ENCODE data around the gene APOL1. TPM values are rescaled to one million over a fixed set of nuclear protein-coding genes. Genes with fewer than 3 reads are reported as not detected.

The APOL1 gene
- total and polyA plus RNA-seq, 2 of the 13 experiments (the other 11 are each of a cell fraction or from before 2014, with no cell fraction given): 20.3 to 75.0 TPM

DNA sequence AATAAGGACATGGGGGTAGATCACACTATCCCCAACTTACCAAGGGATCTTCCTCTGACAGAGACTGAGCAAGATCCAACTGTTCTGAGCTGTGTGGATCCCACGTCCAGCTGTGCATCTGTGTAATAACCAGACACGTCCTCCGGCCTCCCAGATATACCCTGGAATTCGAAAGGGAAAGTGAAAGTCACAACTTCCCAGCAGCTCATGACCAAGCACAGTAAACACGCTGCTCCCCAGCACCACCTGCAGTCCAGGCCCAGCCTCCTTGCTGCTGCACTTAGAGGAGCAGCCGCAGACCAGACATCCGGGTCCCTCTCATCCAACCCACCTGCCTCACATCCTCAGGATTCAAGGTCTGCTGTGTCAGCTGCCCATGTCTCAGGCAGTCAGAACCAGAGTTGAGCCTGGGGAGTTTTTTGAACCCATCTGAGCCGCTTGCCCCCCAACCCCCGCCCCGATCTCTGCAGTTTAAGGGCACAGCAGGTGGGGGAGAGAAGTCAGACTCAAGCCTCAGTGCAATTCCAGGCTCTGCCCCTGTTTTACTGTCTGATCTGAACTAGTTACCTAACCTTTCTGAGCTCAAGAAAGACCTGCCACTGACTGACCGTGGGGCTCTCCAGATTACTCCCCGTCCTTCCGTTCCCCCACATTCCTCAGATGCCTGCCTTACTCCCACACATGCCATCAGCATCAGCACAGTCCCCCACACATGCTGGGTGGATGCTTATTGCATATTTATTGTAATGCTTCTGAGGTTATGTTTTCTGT lies 13.3 kb upstream of the APOL1 start, which contains the start of gene APOL2 (continued):
- TF ChIP-seq, protein P1, sequence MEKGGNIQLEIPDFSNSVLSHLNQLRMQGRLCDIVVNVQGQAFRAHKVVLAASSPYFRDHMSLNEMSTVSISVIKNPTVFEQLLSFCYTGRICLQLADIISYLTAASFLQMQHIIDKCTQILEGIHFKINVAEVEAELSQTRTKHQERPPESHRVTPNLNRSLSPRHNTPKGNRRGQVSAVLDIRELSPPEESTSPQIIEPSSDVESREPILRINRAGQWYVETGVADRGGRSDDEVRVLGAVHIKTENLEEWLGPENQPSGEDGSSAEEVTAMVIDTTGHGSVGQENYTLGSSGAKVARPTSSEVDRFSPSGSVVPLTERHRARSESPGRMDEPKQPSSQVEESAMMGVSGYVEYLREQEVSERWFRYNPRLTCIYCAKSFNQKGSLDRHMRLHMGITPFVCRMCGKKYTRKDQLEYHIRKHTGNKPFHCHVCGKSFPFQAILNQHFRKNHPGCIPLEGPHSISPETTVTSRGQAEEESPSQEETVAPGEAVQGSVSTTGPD (CRISPR knock-in tag; IDR thresholded peaks at IDR 0.05): peak; percentile 22; the same call in 1 of the 2 replicates
- TF ChIP-seq, protein P2, sequence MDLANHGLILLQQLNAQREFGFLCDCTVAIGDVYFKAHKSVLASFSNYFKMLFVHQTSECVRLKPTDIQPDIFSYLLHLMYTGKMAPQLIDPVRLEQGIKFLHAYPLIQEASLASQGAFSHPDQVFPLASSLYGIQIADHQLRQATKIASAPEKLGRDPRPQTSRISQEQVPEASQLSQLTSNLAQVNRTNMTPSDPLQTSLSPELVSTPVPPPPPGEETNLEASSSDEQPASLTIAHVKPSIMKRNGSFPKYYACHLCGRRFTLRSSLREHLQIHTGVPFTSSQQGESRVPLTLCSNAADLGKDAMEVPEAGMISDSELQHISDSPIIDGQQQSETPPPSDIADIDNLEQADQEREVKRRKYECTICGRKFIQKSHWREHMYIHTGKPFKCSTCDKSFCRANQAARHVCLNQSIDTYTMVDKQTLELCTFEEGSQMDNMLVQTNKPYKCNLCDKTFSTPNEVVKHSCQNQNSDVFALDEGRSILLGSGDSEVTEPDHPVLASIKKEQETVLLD (CRISPR knock-in tag; IDR thresholded peaks at IDR 0.05; ENCODE audit: low read depth): no peak
- TF ChIP-seq FOXM1 (CRISPR knock-in tag; IDR thresholded peaks at IDR 0.05) (no peak), NBN (conservative IDR thresholded peaks at IDR 0.05) (no peak), POGZ (CRISPR knock-in tag; IDR thresholded peaks at IDR 0.05) (peak; percentile 53; the same call in 1 of the 2 replicates), ZNF382 (CRISPR knock-in tag; IDR thresholded peaks at IDR 0.05; ENCODE audit: borderline replicate concordance) (no peak), HES4 (CRISPR knock-in tag; IDR thresholded peaks at IDR 0.05; ENCODE audit: borderline replicate concordance) (no peak), ZNF773 (CRISPR knock-in tag; IDR thresholded peaks at IDR 0.05; ENCODE audit: borderline replicate concordance) (no peak), ZNF746 (CRISPR knock-in tag; IDR thresholded peaks at IDR 0.05) (no peak), SUZ12 (IDR thresholded peaks at IDR 0.05; ENCODE audit: low read depth, low read length) (no peak)
- TF ChIP-seq, protein P3, sequence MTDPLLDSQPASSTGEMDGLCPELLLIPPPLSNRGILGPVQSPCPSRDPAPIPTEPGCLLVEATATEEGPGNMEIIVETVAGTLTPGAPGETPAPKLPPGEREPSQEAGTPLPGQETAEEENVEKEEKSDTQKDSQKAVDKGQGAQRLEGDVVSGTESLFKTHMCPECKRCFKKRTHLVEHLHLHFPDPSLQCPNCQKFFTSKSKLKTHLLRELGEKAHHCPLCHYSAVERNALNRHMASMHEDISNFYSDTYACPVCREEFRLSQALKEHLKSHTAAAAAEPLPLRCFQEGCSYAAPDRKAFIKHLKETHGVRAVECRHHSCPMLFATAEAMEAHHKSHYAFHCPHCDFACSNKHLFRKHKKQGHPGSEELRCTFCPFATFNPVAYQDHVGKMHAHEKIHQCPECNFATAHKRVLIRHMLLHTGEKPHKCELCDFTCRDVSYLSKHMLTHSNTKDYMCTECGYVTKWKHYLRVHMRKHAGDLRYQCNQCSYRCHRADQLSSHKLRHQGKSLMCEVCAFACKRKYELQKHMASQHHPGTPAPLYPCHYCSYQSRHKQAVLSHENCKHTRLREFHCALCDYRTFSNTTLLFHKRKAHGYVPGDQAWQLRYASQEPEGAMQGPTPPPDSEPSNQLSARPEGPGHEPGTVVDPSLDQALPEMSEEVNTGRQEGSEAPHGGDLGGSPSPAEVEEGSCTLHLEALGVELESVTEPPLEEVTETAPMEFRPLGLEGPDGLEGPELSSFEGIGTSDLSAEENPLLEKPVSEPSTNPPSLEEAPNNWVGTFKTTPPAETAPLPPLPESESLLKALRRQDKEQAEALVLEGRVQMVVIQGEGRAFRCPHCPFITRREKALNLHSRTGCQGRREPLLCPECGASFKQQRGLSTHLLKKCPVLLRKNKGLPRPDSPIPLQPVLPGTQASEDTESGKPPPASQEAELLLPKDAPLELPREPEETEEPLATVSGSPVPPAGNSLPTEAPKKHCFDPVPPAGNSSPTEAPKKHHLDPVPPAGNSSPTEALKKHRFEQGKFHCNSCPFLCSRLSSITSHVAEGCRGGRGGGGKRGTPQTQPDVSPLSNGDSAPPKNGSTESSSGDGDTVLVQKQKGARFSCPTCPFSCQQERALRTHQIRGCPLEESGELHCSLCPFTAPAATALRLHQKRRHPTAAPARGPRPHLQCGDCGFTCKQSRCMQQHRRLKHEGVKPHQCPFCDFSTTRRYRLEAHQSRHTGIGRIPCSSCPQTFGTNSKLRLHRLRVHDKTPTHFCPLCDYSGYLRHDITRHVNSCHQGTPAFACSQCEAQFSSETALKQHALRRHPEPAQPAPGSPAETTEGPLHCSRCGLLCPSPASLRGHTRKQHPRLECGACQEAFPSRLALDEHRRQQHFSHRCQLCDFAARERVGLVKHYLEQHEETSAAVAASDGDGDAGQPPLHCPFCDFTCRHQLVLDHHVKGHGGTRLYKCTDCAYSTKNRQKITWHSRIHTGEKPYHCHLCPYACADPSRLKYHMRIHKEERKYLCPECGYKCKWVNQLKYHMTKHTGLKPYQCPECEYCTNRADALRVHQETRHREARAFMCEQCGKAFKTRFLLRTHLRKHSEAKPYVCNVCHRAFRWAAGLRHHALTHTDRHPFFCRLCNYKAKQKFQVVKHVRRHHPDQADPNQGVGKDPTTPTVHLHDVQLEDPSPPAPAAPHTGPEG (CRISPR knock-in tag; IDR thresholded peaks at IDR 0.05): no peak
- TF ChIP-seq, protein P4, sequence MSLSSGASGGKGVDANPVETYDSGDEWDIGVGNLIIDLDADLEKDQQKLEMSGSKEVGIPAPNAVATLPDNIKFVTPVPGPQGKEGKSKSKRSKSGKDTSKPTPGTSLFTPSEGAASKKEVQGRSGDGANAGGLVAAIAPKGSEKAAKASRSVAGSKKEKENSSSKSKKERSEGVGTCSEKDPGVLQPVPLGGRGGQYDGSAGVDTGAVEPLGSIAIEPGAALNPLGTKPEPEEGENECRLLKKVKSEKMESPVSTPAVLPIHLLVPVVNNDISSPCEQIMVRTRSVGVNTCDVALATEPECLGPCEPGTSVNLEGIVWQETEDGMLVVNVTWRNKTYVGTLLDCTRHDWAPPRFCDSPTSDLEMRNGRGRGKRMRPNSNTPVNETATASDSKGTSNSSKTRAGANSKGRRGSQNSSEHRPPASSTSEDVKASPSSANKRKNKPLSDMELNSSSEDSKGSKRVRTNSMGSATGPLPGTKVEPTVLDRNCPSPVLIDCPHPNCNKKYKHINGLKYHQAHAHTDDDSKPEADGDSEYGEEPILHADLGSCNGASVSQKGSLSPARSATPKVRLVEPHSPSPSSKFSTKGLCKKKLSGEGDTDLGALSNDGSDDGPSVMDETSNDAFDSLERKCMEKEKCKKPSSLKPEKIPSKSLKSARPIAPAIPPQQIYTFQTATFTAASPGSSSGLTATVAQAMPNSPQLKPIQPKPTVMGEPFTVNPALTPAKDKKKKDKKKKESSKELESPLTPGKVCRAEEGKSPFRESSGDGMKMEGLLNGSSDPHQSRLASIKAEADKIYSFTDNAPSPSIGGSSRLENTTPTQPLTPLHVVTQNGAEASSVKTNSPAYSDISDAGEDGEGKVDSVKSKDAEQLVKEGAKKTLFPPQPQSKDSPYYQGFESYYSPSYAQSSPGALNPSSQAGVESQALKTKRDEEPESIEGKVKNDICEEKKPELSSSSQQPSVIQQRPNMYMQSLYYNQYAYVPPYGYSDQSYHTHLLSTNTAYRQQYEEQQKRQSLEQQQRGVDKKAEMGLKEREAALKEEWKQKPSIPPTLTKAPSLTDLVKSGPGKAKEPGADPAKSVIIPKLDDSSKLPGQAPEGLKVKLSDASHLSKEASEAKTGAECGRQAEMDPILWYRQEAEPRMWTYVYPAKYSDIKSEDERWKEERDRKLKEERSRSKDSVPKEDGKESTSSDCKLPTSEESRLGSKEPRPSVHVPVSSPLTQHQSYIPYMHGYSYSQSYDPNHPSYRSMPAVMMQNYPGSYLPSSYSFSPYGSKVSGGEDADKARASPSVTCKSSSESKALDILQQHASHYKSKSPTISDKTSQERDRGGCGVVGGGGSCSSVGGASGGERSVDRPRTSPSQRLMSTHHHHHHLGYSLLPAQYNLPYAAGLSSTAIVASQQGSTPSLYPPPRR (CRISPR knock-in tag; IDR thresholded peaks at IDR 0.05; ENCODE audit: borderline replicate concordance): 0 out of 2 replicates have a peak, but pooled peaks have one; percentile 23
- TF ChIP-seq, protein P5, sequence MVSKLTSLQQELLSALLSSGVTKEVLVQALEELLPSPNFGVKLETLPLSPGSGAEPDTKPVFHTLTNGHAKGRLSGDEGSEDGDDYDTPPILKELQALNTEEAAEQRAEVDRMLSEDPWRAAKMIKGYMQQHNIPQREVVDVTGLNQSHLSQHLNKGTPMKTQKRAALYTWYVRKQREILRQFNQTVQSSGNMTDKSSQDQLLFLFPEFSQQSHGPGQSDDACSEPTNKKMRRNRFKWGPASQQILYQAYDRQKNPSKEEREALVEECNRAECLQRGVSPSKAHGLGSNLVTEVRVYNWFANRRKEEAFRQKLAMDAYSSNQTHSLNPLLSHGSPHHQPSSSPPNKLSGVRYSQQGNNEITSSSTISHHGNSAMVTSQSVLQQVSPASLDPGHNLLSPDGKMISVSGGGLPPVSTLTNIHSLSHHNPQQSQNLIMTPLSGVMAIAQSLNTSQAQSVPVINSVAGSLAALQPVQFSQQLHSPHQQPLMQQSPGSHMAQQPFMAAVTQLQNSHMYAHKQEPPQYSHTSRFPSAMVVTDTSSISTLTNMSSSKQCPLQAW (CRISPR knock-in tag; IDR thresholded peaks at IDR 0.05): no peak
